Trophoblast cell (in vitro differentiated cells and primary cell): ENCODE results near the gene ELP4.

Experiments used
- DNase-seq, 2 donors: peaks; one replicate each; pipeline ENCODE4 v3.0.0-alpha.2; 2016
- H2AFZ ChIP-seq: 2 replicates; pipeline ENCODE4 v1.6.1; 2013; ENCODE audit warnings: low read length, moderate library complexity, mild to moderate bottlenecking; ENCODE audit not compliant: insufficient read depth, poor library complexity
- H2AK5ac ChIP-seq: 2 replicates; pipeline ENCODE4 v1.6.1; 2013; ENCODE audit warnings: mild to moderate bottlenecking, low read length
- H2BK120ac ChIP-seq: 2 replicates; pipeline ENCODE4 v1.6.1; 2013; ENCODE audit warnings: low read length, mild to moderate bottlenecking, moderate library complexity; ENCODE audit not compliant: insufficient read depth, poor library complexity
- H2BK12ac ChIP-seq: 2 replicates; pipeline ENCODE4 v1.6.1; 2013; ENCODE audit warnings: mild to moderate bottlenecking, low read length, moderate library complexity
- H2BK5ac ChIP-seq: 2 replicates; pipeline ENCODE4 v1.6.1; 2013; ENCODE audit warnings: low read length, low read depth, moderate library complexity, mild to moderate bottlenecking; ENCODE audit not compliant: poor library complexity
- H3K14ac ChIP-seq: 2 replicates; pipeline ENCODE4 v1.6.1; 2013; ENCODE audit warnings: mild to moderate bottlenecking, low read length
- H3K18ac ChIP-seq: 2 replicates; pipeline ENCODE4 v1.6.1; 2013; ENCODE audit warnings: mild to moderate bottlenecking, low read length
- H3K23ac ChIP-seq: 2 replicates; pipeline ENCODE4 v1.6.1; 2013; ENCODE audit warnings: low read length
- H3K27ac ChIP-seq: 2 replicates; pipeline ENCODE4 v1.5.1; 2013; ENCODE audit warnings: low read depth, mild to moderate bottlenecking, inconsistent platforms, low read length, moderate library complexity
- H3K27me3 ChIP-seq: 2 replicates; pipeline ENCODE4 v1.6.1; 2013; ENCODE audit warnings: inconsistent platforms, mild to moderate bottlenecking, low read length, moderate library complexity; ENCODE audit not compliant: insufficient read depth
- H3K36me3 ChIP-seq, 2 experiments: 1 replicate in 1 of 2; 2 replicates in 1 of 2; pipeline ENCODE4 v1.6.1; 2013; ENCODE audit warnings: low read length in 2 of 2, mild to moderate bottlenecking in 2 of 2, moderate library complexity in 1 of 2; ENCODE audit not compliant: insufficient read depth in 2 of 2, control insufficient read depth in 1 of 2
- H3K4ac ChIP-seq: 2 replicates; pipeline ENCODE4 v1.6.1; 2013; ENCODE audit warnings: low read depth, mild to moderate bottlenecking, low read length, moderate library complexity
- H3K4me1 ChIP-seq, 2 experiments: 1 replicate in 1 of 2; 2 replicates in 1 of 2; pipeline ENCODE4 v1.6.1; 2013; ENCODE audit warnings: low read length in 2 of 2, mild to moderate bottlenecking in 2 of 2, moderate library complexity in 1 of 2; ENCODE audit not compliant: insufficient read depth in 2 of 2, control insufficient read depth in 1 of 2
- H3K4me2 ChIP-seq: 2 replicates; pipeline ENCODE4 v1.6.1; 2013; ENCODE audit warnings: inconsistent platforms, mild to moderate bottlenecking, low read length, moderate library complexity
- H3K4me3 ChIP-seq: 2 replicates; pipeline ENCODE4 v1.5.1; 2013; ENCODE audit warnings: mild to moderate bottlenecking, low read depth, low read length, inconsistent platforms
- H3K79me1 ChIP-seq: one replicate; pipeline ENCODE4 v1.6.1; 2013; ENCODE audit warnings: low read length
- H3K79me2 ChIP-seq: 2 replicates; pipeline ENCODE4 v1.6.1; 2013; ENCODE audit warnings: low read length, mild to moderate bottlenecking; ENCODE audit not compliant: control insufficient read depth, insufficient read depth, poor library complexity
- H3K9ac ChIP-seq: 2 replicates; pipeline ENCODE4 v1.6.1; 2013; ENCODE audit warnings: mild to moderate bottlenecking, low read length
- H3K9me3 ChIP-seq: 2 replicates; pipeline ENCODE4 v1.6.1; 2013; ENCODE audit warnings: low read depth, mild to moderate bottlenecking, control low read depth, inconsistent platforms, low read length; ENCODE audit not compliant: insufficient read depth
- H4K12ac ChIP-seq: 2 replicates; pipeline ENCODE4 v1.6.1; 2013; ENCODE audit warnings: low read depth, mild to moderate bottlenecking, low read length, moderate library complexity
- H4K8ac ChIP-seq: 2 replicates; pipeline ENCODE4 v1.6.1; 2013; ENCODE audit warnings: low read depth, mild to moderate bottlenecking, low read length, moderate library complexity
- H4K91ac ChIP-seq: one replicate; pipeline ENCODE4 v1.6.1; 2013; ENCODE audit warnings: low read depth, mild to moderate bottlenecking, low read length, moderate library complexity
- WGBS: extraction: QIAGEN DNeasy Blood & Tissue Kit; methylation state at CpG from one replicate; pipeline ENCODE4 v1.1.7; 2013; ENCODE audit warnings: missing lambda C conversion rate; ENCODE audit not compliant: insufficient read length, insufficient coverage; ENCODE audit errors: extremely low coverage; 5-methylcytosine and 5-hydroxymethylcytosine counted together

The ELP4 gene

GRCh38 chr11:31826536-31827438, 317.2 kb downstream of the ELP4 start:
- H3K79me2 ChIP-seq = no peaks in the 10 kb centered on the region
- no peak overlapping the region for H4K12ac ChIP-seq
- no peak overlapping the region for H2BK120ac ChIP-seq
- H3K27ac ChIP-seq = no peak overlapping the region
- no peaks in the 10 kb centered on the region for H3K36me3 ChIP-seq
- H4K91ac ChIP-seq = no peak overlapping the region
- H3K4me1 ChIP-seq = no peaks in the 10 kb centered on the region
- no peak overlapping the region for H3K14ac ChIP-seq
- DNase-seq = no peak
- H3K9me3 ChIP-seq = peaks cover 10% of the 10 kb centered on the region
- no peak overlapping the region for H3K4me3 ChIP-seq
- H2BK5ac ChIP-seq = no peak overlapping the region
- no CpG with 5 or more reads among the region's 55 CpGs for WGBS
- no peak overlapping the region for H2BK12ac ChIP-seq
- no peaks in the 10 kb centered on the region for H3K79me1 ChIP-seq
- H3K23ac ChIP-seq = no peak overlapping the region
- peak overlapping the region; percentile 48 for H3K4me2 ChIP-seq
- H2AK5ac ChIP-seq = no peak overlapping the region
- H3K18ac ChIP-seq = no peak overlapping the region
- no peak overlapping the region for H3K9ac ChIP-seq
- H2AFZ ChIP-seq = no peak overlapping the region
- no peak overlapping the region for H3K4ac ChIP-seq
- H3K27me3 ChIP-seq = peaks cover 62% of the 10 kb centered on the region
- no peak overlapping the region for H4K8ac ChIP-seq

GRCh38 chr11:31827455-31828206, 318.1 kb downstream of the ELP4 start:
- H2AK5ac ChIP-seq = no peak overlapping the region
- no peaks in the 10 kb centered on the region for H3K4me1 ChIP-seq
- H2BK120ac ChIP-seq = no peak overlapping the region
- H3K23ac ChIP-seq = no peak overlapping the region
- H2AFZ ChIP-seq = no peak overlapping the region
- H2BK5ac ChIP-seq = no peak overlapping the region
- no peak overlapping the region for H3K18ac ChIP-seq
- H3K27ac ChIP-seq = no peak overlapping the region
- no peak overlapping the region for H3K4me3 ChIP-seq
- peak overlapping the region; percentile 0 for H3K4me2 ChIP-seq
- no peak overlapping the region for H3K4ac ChIP-seq
- no peak overlapping the region for H4K91ac ChIP-seq
- H3K9ac ChIP-seq = no peak overlapping the region
- WGBS = no CpG with 5 or more reads among the region's 18 CpGs
- H3K9me3 ChIP-seq = peaks cover 7% of the 10 kb centered on the region
- H3K79me1 ChIP-seq = no peaks in the 10 kb centered on the region
- no peak overlapping the region for H3K14ac ChIP-seq
- no peaks in the 10 kb centered on the region for H3K36me3 ChIP-seq
- no peak overlapping the region for H4K8ac ChIP-seq
- no peak overlapping the region for H4K12ac ChIP-seq
- no peak overlapping the region for H2BK12ac ChIP-seq
- no peaks in the 10 kb centered on the region for H3K79me2 ChIP-seq
- peaks cover 54% of the 10 kb centered on the region for H3K27me3 ChIP-seq
- no peak for DNase-seq

GRCh38 chr11:31828217-31828616, 318.6 kb downstream of the ELP4 start:
- DNase-seq = no peak
- Histone ChIP-seq H3K4ac (no peak overlapping the region), H3K4me1 (no peaks in the 10 kb centered on the region), H4K8ac (no peak overlapping the region), H3K4me2 (no peak overlapping the region), H3K79me2 (no peaks in the 10 kb centered on the region), H3K14ac (no peak overlapping the region), H2BK120ac (no peak overlapping the region), H4K91ac (no peak overlapping the region), H2AK5ac (no peak overlapping the region), H3K27ac (no peak overlapping the region), H3K4me3 (no peak overlapping the region), H3K9ac (no peak overlapping the region), H3K23ac (no peak overlapping the region), H3K9me3 (peaks cover 4% of the 10 kb centered on the region), H3K79me1 (no peaks in the 10 kb centered on the region), H4K12ac (no peak overlapping the region), H2BK12ac (no peak overlapping the region), H3K18ac (no peak overlapping the region), H2AFZ (no peak overlapping the region), H3K27me3 (peaks cover 48% of the 10 kb centered on the region), H2BK5ac (no peak overlapping the region), H3K36me3 (no peaks in the 10 kb centered on the region)
- no CpG with 5 or more reads among the region's 7 CpGs for WGBS

GRCh38 chr11:31830406-31830805, 320.8 kb downstream of the ELP4 start:
- Histone ChIP-seq H2AFZ (no peak overlapping the region), H3K9ac (no peak overlapping the region), H3K27me3 (peaks cover 26% of the 10 kb centered on the region), H3K4me3 (no peak overlapping the region), H3K4ac (no peak overlapping the region), H3K4me1 (no peaks in the 10 kb centered on the region), H3K79me1 (no peaks in the 10 kb centered on the region), H3K14ac (no peak overlapping the region), H3K36me3 (no peaks in the 10 kb centered on the region), H4K91ac (no peak overlapping the region), H3K27ac (no peak overlapping the region), H3K9me3 (peaks cover 4% of the 10 kb centered on the region), H2BK5ac (no peak overlapping the region), H2BK12ac (no peak overlapping the region), H3K18ac (no peak overlapping the region), H2AK5ac (no peak overlapping the region), H4K8ac (no peak overlapping the region), H4K12ac (no peak overlapping the region), H3K4me2 (no peak overlapping the region), H3K79me2 (no peaks in the 10 kb centered on the region), H2BK120ac (no peak overlapping the region), H3K23ac (no peak overlapping the region)
- DNase-seq = no peak
- no CpG with 5 or more reads among the region's 4 CpGs for WGBS
